CMK (cell line): ENCODE data around the gene SLC2A6.

Source experiments
- DNase-seq: peaks from one replicate; pipeline ENCODE4 v3.0.0-alpha.2; 2010; ENCODE audit warnings: low read depth

SLC2A6 gene

DNA sequence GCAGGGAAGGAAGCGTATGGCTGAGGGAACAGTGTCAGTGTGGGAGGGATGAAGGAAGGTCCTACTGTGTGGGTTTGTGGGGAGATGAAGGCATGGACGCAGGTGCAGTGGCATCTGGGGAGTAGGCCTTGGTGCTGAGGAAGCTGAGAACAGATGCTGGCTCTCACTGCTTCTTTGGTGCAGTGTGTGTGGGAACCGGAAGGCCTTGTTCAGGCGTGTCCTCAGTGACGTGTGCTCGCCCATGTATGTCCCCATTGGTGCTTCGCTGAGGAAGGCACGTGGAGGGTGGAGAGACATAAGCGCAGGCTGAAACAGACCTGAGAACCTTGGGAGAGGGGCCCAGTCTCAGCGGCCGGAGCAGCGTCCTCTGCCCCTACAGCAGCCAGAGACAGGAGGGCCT, 38.0 kb downstream of the SLC2A6 start:
- no peak for DNase-seq

DNA sequence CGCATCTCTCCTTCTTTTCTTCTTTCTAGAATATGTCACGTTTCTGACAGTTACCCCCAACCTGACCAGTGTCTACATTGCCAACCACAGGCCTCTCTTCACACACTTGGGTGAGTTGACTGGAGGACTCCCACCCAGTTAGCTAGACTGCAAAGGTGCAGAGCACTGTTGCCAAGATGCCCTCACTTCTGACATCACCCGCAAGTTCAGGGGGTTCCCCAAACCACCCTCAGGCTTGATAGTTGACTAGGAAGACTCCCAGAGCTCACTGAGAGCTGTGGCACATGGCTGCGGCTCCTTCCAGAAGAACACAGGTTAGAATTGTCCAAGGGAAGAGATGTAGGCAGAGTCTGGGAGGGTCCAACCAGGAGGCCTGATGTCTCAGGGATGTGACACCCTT, 39.6 kb downstream of the SLC2A6 start:
- no peak for DNase-seq

DNA sequence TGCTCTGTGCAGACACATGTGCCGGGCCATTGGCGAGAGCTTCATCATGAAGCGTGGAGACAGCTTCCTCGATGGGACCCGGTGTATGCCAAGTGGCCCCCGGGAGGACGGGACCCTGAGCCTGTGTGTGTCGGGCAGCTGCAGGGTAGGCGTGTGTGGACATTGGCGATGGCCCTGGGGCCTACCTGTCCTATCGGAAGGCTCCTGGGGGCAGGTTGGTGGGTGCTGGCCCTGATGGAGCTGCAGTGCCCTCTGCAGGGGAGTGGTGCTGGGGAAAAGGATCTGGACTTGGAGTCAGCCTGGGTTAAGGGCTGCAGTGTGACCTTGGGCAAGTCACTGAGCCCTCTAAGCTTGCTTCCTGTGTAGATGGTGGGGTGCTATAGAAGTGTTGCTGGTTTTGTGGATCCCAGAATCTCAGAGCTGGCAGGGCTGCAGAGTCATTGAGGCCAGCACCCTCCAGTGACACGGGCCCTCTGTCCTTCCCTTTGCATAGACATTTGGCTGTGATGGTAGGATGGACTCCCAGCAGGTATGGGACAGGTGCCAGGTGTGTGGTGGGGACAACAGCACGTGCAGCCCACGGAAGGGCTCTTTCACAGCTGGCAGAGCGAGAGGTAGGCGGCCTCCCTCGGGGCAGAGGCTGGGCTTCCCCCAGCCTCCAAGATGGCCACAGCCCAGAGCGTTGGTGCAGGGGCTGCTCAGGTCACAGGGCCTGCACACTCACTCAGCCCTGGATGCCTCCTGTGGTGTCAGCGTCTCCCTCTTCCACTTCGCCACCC, 41.0 kb downstream of the SLC2A6 start:
- no peak for DNase-seq

DNA sequence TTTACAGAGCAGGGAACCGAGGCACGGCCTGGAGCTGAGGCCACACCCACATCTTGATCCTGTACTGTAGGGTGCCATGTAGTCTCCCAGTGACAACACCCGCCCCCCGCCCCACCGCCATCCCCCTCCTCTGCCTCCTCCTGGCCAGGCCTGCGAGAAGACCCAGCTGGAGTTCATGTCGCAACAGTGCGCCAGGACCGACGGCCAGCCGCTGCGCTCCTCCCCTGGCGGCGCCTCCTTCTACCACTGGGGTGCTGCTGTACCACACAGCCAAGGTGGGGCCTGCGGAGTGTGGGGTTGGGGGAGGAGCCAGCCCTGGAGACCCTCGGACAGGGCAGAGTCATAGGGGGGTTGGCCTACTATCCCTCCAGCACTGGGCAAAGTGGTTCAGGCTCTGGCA, 42.2 kb downstream of the SLC2A6 start:
- DNase-seq, result no peak

DNA sequence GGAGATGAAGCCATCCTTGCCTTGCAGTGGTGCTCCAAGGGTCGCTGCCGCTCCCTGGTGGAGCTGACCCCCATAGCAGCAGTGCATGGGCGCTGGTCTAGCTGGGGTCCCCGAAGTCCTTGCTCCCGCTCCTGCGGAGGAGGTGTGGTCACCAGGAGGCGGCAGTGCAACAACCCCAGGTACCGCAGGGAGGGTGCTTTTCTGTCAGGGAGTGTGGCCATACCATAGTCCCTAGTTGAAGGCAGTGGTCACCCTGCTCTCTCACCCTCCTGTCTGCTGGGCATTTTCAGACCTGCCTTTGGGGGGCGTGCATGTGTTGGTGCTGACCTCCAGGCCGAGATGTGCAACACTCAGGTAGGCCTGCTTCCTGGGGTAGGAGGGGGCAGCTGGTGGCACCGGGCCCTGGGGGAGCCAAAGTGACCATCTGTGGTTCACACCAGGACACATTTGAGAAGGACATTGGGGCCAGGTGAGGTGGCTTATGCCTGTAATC, 45.5 kb downstream of the SLC2A6 start:
- no peak for DNase-seq

DNA sequence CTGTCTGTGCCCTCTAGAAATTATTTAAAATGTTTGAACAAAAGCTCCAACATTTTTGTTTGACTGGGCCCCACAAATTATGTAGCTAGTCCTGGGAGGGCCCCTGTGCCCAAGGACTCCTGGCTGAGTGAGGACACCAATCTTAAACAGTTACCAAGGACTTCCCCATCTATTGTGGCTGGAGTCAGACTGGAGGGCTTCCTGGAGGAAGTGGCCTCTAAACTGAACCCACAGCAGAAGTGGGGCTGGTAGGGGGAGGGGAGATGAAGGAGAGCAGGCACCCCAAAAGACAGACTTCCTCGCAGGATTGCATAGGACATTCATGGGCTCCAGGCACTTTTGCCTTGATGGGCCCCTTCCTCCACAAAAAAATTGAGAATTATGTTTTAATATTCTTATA, 48.7 kb downstream of the SLC2A6 start:
- no peak for DNase-seq

DNA sequence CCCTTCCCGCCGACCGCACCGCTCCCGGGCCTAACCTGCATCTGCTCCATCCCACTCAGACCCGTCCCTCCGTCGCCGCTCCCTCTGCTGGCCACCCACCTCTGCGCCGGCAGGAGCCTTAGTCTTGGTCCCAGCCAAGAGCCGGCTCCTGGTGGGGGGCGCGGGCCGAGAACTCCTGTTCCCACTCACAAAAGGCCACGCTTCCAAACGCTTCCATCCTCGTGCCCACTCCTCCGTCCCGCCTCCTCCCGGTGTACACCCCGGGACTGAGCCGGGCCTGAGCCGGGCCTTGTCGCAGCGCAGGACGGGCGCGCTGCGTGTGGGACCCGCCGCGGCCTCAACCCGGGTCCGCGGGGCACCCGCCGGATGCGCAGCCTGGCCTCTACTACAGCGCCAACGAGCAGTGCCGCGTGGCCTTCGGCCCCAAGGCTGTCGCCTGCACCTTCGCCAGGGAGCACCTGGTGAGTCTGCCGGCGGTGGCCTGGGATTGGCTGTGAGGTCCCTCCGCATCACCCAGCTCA, 49.2 kb downstream of the SLC2A6 start:
- no peak for DNase-seq

DNA sequence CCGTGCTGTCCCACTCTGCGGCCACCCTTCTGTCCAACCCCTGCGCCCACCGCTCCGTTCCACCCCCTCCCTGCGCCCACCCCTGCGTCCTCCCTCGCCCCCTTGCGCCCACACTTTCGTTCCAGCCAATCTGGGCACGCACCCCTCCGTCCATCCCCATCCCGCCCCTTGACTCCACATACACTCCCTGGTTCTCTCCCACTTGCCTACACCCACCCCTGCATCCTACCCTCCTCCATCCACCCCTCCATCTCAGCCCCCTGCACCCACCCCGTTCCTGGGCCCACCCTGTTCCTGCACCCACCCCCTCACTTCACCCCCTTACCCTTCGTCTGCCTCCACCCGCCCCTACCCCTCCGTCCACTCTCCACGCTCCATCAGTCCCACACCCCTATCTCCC, 49.7 kb downstream of the SLC2A6 start:
- no peak for DNase-seq

DNA sequence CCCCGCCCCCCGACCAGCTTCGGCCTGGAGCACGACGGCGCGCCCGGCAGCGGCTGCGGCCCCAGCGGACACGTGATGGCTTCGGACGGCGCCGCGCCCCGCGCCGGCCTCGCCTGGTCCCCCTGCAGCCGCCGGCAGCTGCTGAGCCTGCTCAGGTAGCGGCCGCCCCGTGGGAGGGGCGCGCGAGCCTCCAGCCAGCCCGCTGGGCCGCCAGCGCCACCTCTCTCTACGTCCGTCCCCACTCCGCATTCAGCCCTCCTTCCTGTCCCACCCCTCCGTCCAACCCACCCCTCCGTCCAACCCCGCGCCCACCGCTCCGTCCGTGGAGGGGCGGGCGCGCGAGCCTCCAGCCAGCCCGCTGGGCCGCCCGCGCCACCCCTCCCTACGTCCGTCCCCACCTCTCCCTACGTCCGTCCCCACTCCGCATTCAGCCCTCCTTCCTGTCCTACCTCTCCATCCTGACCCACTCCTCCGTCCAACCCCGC, 50.2 kb downstream of the SLC2A6 start:
- DNase-seq, result no peak

DNA sequence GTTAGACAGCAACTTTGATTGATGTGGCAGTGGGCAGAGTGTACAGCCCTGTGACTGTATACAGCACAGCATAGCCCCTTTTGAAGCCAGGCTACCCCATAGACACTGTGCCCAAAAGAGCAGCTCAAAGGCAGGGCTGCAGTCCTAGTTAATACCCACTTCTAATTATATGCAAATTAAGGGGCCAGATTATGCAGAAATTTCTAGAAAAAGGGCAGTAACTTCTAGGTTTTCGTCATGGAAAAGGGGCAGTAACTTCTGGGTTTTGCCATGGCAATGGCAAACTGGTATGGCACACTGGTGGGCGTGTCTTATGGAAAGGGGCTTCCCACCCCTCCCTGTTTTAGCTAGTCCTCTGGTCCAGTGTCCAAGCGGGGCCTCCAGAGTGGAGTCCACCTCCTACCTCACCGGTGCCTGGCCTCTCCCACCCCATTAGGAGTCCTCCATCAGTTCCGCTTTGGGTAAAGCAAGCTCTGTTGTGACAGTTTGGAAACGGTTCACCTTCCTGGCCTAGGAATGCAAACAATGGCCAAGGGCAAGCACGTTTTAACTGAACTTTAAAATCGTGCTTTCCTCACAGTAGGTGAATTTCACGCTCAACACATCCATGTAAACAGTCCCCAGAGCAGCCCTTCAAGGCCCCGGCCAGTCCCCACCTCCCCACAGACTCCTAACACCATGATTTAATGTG, 51.1 kb downstream of the SLC2A6 start:
- no peak for DNase-seq

DNA sequence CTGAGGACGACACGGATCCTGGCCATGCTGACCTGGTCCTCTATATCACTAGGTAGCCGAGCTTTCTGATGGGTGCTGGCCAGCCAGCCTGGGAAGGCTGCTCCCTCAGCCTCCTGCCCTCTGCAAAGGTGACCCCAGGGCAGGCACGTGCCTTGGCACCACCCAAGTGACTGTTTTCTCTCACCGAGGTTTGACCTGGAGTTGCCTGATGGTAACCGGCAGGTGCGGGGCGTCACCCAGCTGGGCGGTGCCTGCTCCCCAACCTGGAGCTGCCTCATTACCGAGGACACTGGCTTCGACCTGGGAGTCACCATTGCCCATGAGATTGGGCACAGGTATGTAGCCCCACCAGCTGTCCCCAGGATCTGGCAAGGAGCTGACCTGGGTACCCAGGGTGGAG, 52.9 kb downstream of the SLC2A6 start:
- no peak for DNase-seq

DNA sequence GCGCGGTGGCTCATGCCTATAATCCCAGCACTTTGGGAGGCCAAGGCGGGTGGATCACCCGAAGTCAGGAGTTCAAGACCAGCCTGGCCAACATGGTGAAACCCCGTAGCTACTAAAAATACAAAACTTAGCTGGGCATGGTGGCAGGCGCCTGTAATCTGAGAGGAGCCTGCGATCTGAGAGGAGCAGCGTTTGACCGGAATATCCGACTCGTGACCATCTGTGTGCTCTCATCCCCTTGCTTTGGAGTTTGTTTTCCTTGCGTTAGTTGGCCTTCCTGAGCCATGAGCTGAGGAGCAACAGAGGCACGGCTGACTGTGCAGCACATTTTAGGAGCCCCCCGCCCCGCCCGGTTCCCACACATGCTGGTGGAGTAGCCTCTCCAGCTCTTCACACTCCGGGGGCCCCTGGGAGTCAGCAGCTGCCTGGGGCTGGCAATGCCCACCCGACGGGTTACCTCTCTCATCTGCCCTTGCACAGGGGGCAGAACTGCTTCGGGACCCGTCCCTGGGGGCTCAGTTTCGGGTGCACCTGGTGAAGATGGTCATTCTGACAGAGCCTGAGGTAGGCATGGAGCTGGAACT, 53.8 kb downstream of the SLC2A6 start:
- DNase-seq, result no peak

DNA sequence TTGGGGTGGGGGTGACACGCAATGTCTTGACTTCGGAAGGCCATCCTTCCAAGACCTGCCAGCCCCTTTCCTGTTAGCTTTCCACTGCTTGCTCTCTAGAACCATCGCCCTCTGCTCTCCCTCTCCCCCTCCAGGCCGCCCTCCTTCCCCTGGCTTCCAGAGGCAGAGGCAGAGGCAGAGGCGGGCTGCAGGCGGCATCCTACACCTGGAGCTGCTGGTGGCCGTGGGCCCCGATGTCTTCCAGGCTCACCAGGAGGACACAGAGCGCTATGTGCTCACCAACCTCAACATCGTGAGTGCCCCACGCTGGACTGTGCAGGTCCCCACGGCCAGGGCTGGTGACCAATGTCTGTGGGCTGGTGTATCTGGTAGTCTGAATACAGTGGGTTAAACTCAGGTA, 54.7 kb downstream of the SLC2A6 start:
- DNase-seq, result no peak

DNA sequence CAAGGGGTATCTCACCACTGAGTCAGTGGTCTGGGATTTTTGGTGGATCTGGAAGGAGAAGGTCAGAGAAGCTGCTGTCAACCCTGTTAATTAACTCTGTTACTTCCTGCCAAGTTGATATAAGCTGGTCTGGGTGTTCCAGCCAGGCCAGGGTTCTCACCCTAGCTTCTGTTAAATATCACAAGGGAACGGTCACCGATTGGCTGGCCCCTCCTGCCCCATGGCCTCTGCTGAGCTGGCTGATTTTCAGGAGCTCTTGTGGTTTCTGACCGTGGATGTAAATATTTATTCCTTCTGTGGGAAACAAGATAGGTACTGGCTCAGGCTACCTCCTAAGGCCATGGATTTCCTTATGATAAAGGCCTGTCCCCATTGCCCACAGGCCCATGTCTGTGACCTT, 55.7 kb downstream of the SLC2A6 start:
- no peak for DNase-seq

DNA sequence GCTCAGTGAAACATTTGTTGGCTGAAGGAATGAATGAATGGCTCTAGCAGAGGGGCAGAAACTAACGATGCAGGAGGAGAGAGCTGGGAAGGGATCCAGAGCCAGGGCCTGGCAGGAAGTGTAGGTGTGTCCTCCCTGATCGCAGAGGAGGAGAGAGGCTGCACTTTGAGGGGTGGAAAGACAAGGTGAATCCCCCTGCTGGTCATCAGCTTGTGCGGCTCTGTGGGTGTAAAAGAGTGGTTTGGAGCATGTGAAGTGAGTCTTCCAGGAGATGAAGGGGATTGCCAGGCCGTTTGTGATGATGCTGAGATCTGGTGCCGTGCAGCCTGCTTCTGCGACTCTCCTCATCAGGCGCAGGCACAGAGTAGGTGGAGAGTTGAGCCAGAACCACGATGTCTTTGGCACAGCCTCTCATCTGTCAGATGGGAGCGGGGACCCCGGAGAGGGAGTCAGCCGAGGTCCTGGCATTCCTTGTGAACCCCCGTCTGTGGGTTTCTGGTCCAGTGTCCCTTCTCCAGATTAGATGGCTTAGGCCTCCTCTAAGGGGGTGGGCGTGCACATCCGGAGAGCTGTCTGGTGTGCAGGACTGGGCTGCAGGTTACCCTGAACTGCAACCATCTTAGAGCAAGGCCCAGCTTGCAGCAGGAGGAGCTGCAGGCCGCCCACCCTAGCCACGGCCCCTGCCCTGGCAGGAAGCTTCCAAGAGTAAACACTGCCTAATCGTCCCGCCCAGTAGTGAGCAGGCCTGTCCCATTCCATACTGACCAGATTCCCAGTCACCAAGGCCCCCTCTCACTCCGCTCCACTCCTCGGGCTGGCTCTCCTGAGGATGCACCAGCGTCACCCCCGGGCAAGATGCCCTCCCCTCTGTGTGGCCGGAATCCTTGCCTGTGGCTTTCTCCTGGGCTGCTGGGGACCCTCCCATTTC, 57.0 kb downstream of the SLC2A6 start, which contains the start of gene ADAMTS13:
TSS of gene ADAMTS13 (plus strand) at position 753 of the 928 bp plus-strand sequence. CDS start at position 830, 77 bp downstream.
- DNase-seq, result no peak
